BLaER1 treated with 17β-estradiol and CSF1 and Interleukin-3, amounts not matched to agents 10 nM and 100 nM (cell line): Measurements from ENCODE around the gene FRMPD2.

Experiments
- H3K27ac ChIP-seq, 11 experiments: shearing (Covaris generic); formaldehyde crosslinking; 2 replicates each; pipeline ENCODE4 v1.8.1; 2022
- H3K27me3 ChIP-seq, 11 experiments: shearing (Covaris generic); formaldehyde crosslinking; 2 replicates each; pipeline ENCODE4 v1.8.1; 2022
- H3K36me3 ChIP-seq, 11 experiments: shearing (Covaris generic); formaldehyde crosslinking; 2 replicates each; pipeline ENCODE4 v1.8.1; 2022
- H3K4me1 ChIP-seq, 10 experiments: shearing (Covaris generic); formaldehyde crosslinking; 2 replicates each; pipeline ENCODE4 v1.8.1; 2022
- H3K4me2 ChIP-seq, 11 experiments: shearing (Covaris generic); formaldehyde crosslinking; 2 replicates each; pipeline ENCODE4 v1.8.1; 2022
- H3K4me3 ChIP-seq, 10 experiments: shearing (Covaris generic); formaldehyde crosslinking; 2 replicates each; pipeline ENCODE4 v1.8.1; 2022
- H3K9ac ChIP-seq, 11 experiments: shearing (Covaris generic); formaldehyde crosslinking; 2 replicates each; pipeline ENCODE4 v1.8.1; 2022
- H3K9me3 ChIP-seq, 11 experiments: shearing (Covaris generic); formaldehyde crosslinking; replicated peaks in 1 of 11; 2 replicates each; pipeline ENCODE4 v1.8.1; 2022
- H4K20me1 ChIP-seq, 11 experiments: shearing (Covaris generic); formaldehyde crosslinking; 2 replicates each; pipeline ENCODE4 v1.8.1; 2022
- Cebpa-rat ChIP-seq, 11 experiments: shearing (Covaris generic); IDR thresholded peaks; 2 replicates each; pipeline ENCODE4 v1.8.1; 2022

Gene FRMPD2

GRCh38 chr10:48219194-48219593 lies 55.3 kb downstream of the FRMPD2 start:
- no peak overlapping the region for H3K27ac ChIP-seq
- no peaks in the 10 kb centered on the region for H4K20me1 ChIP-seq
- no peak overlapping the region for H3K9ac ChIP-seq
- peaks cover 0 to 4% (median 0%) of the 10 kb centered on the region in 11 experiments; a peak in 1 of 22 replicates for H3K9me3 ChIP-seq
- no peaks in the 10 kb centered on the region for H3K4me1 ChIP-seq
- H3K4me3 ChIP-seq, result no peak overlapping the region
- H3K36me3 ChIP-seq, result no peaks in the 10 kb centered on the region
- H3K4me2 ChIP-seq, result no peak overlapping the region
- TF ChIP-seq Cebpa-rat (IDR thresholded peaks at IDR 0.05), result no peak
- H3K27me3 ChIP-seq, result no peaks in the 10 kb centered on the region

- H3K9ac ChIP-seq, result no peak overlapping the region
- no peak for TF ChIP-seq Cebpa-rat (IDR thresholded peaks at IDR 0.05)
- peaks cover 0 to 4% (median 0%) of the 10 kb centered on the region in 11 experiments; a peak in 1 of 22 replicates for H3K9me3 ChIP-seq
- H3K27ac ChIP-seq, result no peak overlapping the region
- no peak overlapping the region for H3K4me2 ChIP-seq
- H3K27me3 ChIP-seq, result no peaks in the 10 kb centered on the region
- no peaks in the 10 kb centered on the region for H3K36me3 ChIP-seq
- H4K20me1 ChIP-seq, result no peaks in the 10 kb centered on the region
- no peaks in the 10 kb centered on the region for H3K4me1 ChIP-seq
- H3K4me3 ChIP-seq, result no peak overlapping the region
These were observed 57.8 kb downstream of the FRMPD2 start for GRCh38 chr10:48216744-48217143.

- Histone ChIP-seq H3K27me3 (no peaks in the 10 kb centered on the region), H3K27ac (no peak overlapping the region), H3K9me3 (peaks cover 0 to 4% (median 0%) of the 10 kb centered on the region in 11 experiments; a peak in 1 of 22 replicates), H3K4me3 (no peak overlapping the region), H4K20me1 (no peaks in the 10 kb centered on the region), H3K4me2 (no peak overlapping the region), H3K9ac (no peak overlapping the region), H3K36me3 (no peaks in the 10 kb centered on the region), H3K4me1 (no peaks in the 10 kb centered on the region)
- TF ChIP-seq Cebpa-rat (IDR thresholded peaks at IDR 0.05), result no peak
These were observed 58.3 kb downstream of the FRMPD2 start for GRCh38 chr10:48216204-48216505.

- H3K4me2 ChIP-seq, result no peak overlapping the region
- no peaks in the 10 kb centered on the region for H3K27me3 ChIP-seq
- no peak for TF ChIP-seq Cebpa-rat (IDR thresholded peaks at IDR 0.05)
- H3K4me1 ChIP-seq, result no peaks in the 10 kb centered on the region
- H3K27ac ChIP-seq, result no peak overlapping the region
- H3K9me3 ChIP-seq, result peaks cover 0 to 4% (median 0%) of the 10 kb centered on the region in 11 experiments; a peak in 1 of 22 replicates
- no peak overlapping the region for H3K9ac ChIP-seq
- no peaks in the 10 kb centered on the region for H4K20me1 ChIP-seq
- no peak overlapping the region for H3K4me3 ChIP-seq
- H3K36me3 ChIP-seq, result no peaks in the 10 kb centered on the region
These were observed 58.9 kb downstream of the FRMPD2 start for GRCh38 chr10:48215486-48216203.

GRCh38 chr10:48214716-48215485 lies 59.6 kb downstream of the FRMPD2 start:
- no peaks in the 10 kb centered on the region for H3K4me1 ChIP-seq
- no peaks in the 10 kb centered on the region for H3K36me3 ChIP-seq
- H3K27ac ChIP-seq, result no peak overlapping the region
- no peak overlapping the region for H3K9ac ChIP-seq
- peaks cover 0 to 4% (median 0%) of the 10 kb centered on the region in 11 experiments; a peak in 1 of 22 replicates for H3K9me3 ChIP-seq
- no peak for TF ChIP-seq Cebpa-rat (IDR thresholded peaks at IDR 0.05)
- no peaks in the 10 kb centered on the region for H4K20me1 ChIP-seq
- H3K4me2 ChIP-seq, result no peak overlapping the region
- no peaks in the 10 kb centered on the region for H3K27me3 ChIP-seq
- no peak overlapping the region for H3K4me3 ChIP-seq

- no peak overlapping the region for H3K9ac ChIP-seq
- no peak overlapping the region for H3K27ac ChIP-seq
- H3K36me3 ChIP-seq, result no peaks in the 10 kb centered on the region
- H3K4me1 ChIP-seq, result no peaks in the 10 kb centered on the region
- no peaks in the 10 kb centered on the region for H4K20me1 ChIP-seq
- H3K4me2 ChIP-seq, result no peak overlapping the region
- no peaks in the 10 kb centered on the region for H3K27me3 ChIP-seq
- TF ChIP-seq Cebpa-rat (IDR thresholded peaks at IDR 0.05), result no peak
- H3K9me3 ChIP-seq, result 0 out of 22 replicates have a peak, but pooled peaks cover 0 to 4% (median 0%) of the 10 kb centered on the region in 11 experiments
- no peak overlapping the region for H3K4me3 ChIP-seq
These were observed 61.4 kb downstream of the FRMPD2 start for GRCh38 chr10:48213047-48213446.

GRCh38 chr10:48211777-48212176 lies 62.7 kb downstream of the FRMPD2 start:
- no peak overlapping the region for H3K4me2 ChIP-seq
- 0 out of 22 replicates have a peak, but pooled peaks cover 0 to 4% (median 0%) of the 10 kb centered on the region in 11 experiments for H3K9me3 ChIP-seq
- no peak for TF ChIP-seq Cebpa-rat (IDR thresholded peaks at IDR 0.05)
- no peaks in the 10 kb centered on the region for H3K4me1 ChIP-seq
- no peak overlapping the region for H3K27ac ChIP-seq
- H3K4me3 ChIP-seq, result no peak overlapping the region
- H3K27me3 ChIP-seq, result no peaks in the 10 kb centered on the region
- H4K20me1 ChIP-seq, result no peaks in the 10 kb centered on the region
- H3K9ac ChIP-seq, result no peak overlapping the region
- H3K36me3 ChIP-seq, result no peaks in the 10 kb centered on the region

GRCh38 chr10:48210966-48211365 lies 63.5 kb downstream of the FRMPD2 start:
- H4K20me1 ChIP-seq, result no peaks in the 10 kb centered on the region
- no peak for TF ChIP-seq Cebpa-rat (IDR thresholded peaks at IDR 0.05)
- no peak overlapping the region for H3K9ac ChIP-seq
- no peaks in the 10 kb centered on the region for H3K4me1 ChIP-seq
- 0 out of 22 replicates have a peak, but pooled peaks cover 0 to 4% (median 0%) of the 10 kb centered on the region in 11 experiments for H3K9me3 ChIP-seq
- no peak overlapping the region for H3K4me2 ChIP-seq
- no peak overlapping the region for H3K27ac ChIP-seq
- no peaks in the 10 kb centered on the region for H3K36me3 ChIP-seq
- no peaks in the 10 kb centered on the region for H3K27me3 ChIP-seq
- no peak overlapping the region for H3K4me3 ChIP-seq

- H3K9me3 ChIP-seq, result no peaks in the 10 kb centered on the region
- H3K4me3 ChIP-seq, result no peak overlapping the region
- H4K20me1 ChIP-seq, result no peaks in the 10 kb centered on the region
- H3K9ac ChIP-seq, result no peak overlapping the region
- no peaks in the 10 kb centered on the region for H3K27me3 ChIP-seq
- H3K4me1 ChIP-seq, result no peaks in the 10 kb centered on the region
- no peaks in the 10 kb centered on the region for H3K36me3 ChIP-seq
- H3K27ac ChIP-seq, result no peak overlapping the region
- TF ChIP-seq Cebpa-rat (IDR thresholded peaks at IDR 0.05), result no peak
- H3K4me2 ChIP-seq, result no peak overlapping the region
These were observed 64.1 kb downstream of the FRMPD2 start for GRCh38 chr10:48210391-48210790.
